Esophagus squamous epithelium (tissue), 5 donors: ENCODE results near the gene FHIT. TPM values are rescaled to one million over a fixed set of nuclear protein-coding genes. Genes with fewer than 3 reads are reported as not detected.

Source experiments
- DNase-seq: peaks from one replicate; lab custom pipeline; 2025; lab: John Stamatoyannopoulos, UW
- H3K27ac ChIP-seq, 4 donors: fragments of 200-600 bp; sonication (generic); one replicate each; pipeline ENCODE4 v1.5.1; 2016 to 2019; ENCODE audit warnings: mild to moderate bottlenecking in 1 of 4
- H3K27me3 ChIP-seq, 4 donors: fragments of 200-600 bp; sonication (generic); 1 replicate in 3 of 4; 2 replicates in 1 of 4; pipeline versions ENCODE4 v1.5.1 to v1.6.0; 2017 to 2021; ENCODE audit warnings: antibody characterized with exemption in 1 of 4
- H3K36me3 ChIP-seq, 3 donors: fragments of 200-600 bp; sonication (generic); one replicate each; pipeline ENCODE4 v1.5.1; 2016 to 2019
- H3K4me1 ChIP-seq, 3 donors: fragments of 200-600 bp; sonication (generic); one replicate each; pipeline ENCODE4 v1.5.1; 2017 to 2019
- H3K4me3 ChIP-seq, 4 donors: fragments of 200-600 bp; sonication (generic); 1 replicate in 3 of 4; 2 replicates in 1 of 4; pipeline ENCODE4 v1.5.1; 2016 to 2019; ENCODE audit warnings: mild to moderate bottlenecking in 2 of 4, moderate library complexity in 1 of 4
- H3K9me3 ChIP-seq, 3 donors: fragments of 200-600 bp; sonication (generic); one replicate each; pipeline ENCODE4 v1.5.1; 2016 to 2019
- CTCF ChIP-seq, 6 experiments: fragments of 450-650 bp in 4 of 6; fragments of 200-600 bp in 2 of 6; sonication (generic) in 2 of 6; IDR thresholded peaks; one replicate each; pipeline ENCODE4 v1.5.1; 2016 to 2019; ENCODE audit warnings: antibody characterized with exemption in 6 of 6, mild to moderate bottlenecking in 4 of 6, moderate library complexity in 4 of 6
- POLR2A ChIP-seq, 4 donors: fragments of 450-650 bp; IDR thresholded peaks; one replicate each; pipeline ENCODE4 v1.6.1; 2017; ENCODE audit warnings: antibody characterized with exemption in 4 of 4, mild to moderate bottlenecking in 4 of 4, moderate library complexity in 3 of 4
- WGBS, 2 donors: methylation state at CpG; one replicate each; pipeline ENCODE4 v1.1.5; 2018; 5-methylcytosine and 5-hydroxymethylcytosine counted together
- intact Hi-C: fragments of 100-400 bp; cut with DNase I; formaldehyde crosslinking; loops from one replicate; pipeline ENCODE4 v1.15.0; 2022
- total RNA-seq, 4 donors: library from RNA; depleted of rRNA; stranded (reverse); fragments of >200 nt; gene quantifications; one replicate each; pipeline ENCODE4 v1.1.0, GENCODE V29; 2016
- donor health status: DM: yes; HTN: yes; CAD: no.

Gene FHIT
- total RNA-seq, 4 donors from 2014 or later = 0.64 to 5.7 (median 3.1) TPM

- H3K4me1 ChIP-seq = no peaks in the 10 kb centered on the region
- no peak overlapping the region for H3K4me3 ChIP-seq
- no peaks in the 10 kb centered on the region for H3K9me3 ChIP-seq
- no peak for DNase-seq
- no peaks in the 10 kb centered on the region for H3K27me3 ChIP-seq
- 50 to 62% methylated on average over 5 of the region's 5 CpGs for WGBS, 2 donors
- H3K36me3 ChIP-seq = no peaks in the 10 kb centered on the region
- intact Hi-C loops = no loop called here
- H3K27ac ChIP-seq = no peak overlapping the region
- TF ChIP-seq POLR2A (IDR thresholded peaks at IDR 0.05) (no peak), CTCF (IDR thresholded peaks at IDR 0.05) (no peak)
These were observed 297.9 kb downstream of the FHIT start for GRCh38 chr3:60953351-60953750.

GRCh38 chr3:60952055-60952454, 299.2 kb downstream of the FHIT start:
- no peak overlapping the region for H3K4me3 ChIP-seq
- DNase-seq = no peak
- TF ChIP-seq CTCF (IDR thresholded peaks at IDR 0.05) (no peak), POLR2A (IDR thresholded peaks at IDR 0.05) (no peak)
- H3K27ac ChIP-seq = no peak overlapping the region
- H3K9me3 ChIP-seq = no peaks in the 10 kb centered on the region
- H3K27me3 ChIP-seq = no peaks in the 10 kb centered on the region
- intact Hi-C loops = no loop called here
- no peaks in the 10 kb centered on the region for H3K36me3 ChIP-seq
- no peaks in the 10 kb centered on the region for H3K4me1 ChIP-seq
- WGBS, 2 donors = 72 to 74% methylated on average over 6 of the region's 6 CpGs

GRCh38 chr3:60949146-60949545, 302.1 kb downstream of the FHIT start:
- Histone ChIP-seq H3K27me3 (no peaks in the 10 kb centered on the region), H3K4me1 (no peaks in the 10 kb centered on the region), H3K9me3 (no peaks in the 10 kb centered on the region), H3K4me3 (no peak overlapping the region), H3K27ac (no peak overlapping the region), H3K36me3 (no peaks in the 10 kb centered on the region)
- no peak for DNase-seq
- WGBS, 2 donors = 77% methylated on average over 3 of the region's 3 CpGs
- intact Hi-C loops = no loop called here
- TF ChIP-seq CTCF (IDR thresholded peaks at IDR 0.05) = no peak
- no peak for TF ChIP-seq POLR2A (IDR thresholded peaks at IDR 0.05)

- H3K27ac ChIP-seq = no peak overlapping the region
- no peak for DNase-seq
- intact Hi-C loops = no loop called here
- H3K36me3 ChIP-seq = no peaks in the 10 kb centered on the region
- H3K4me3 ChIP-seq = no peak overlapping the region
- H3K9me3 ChIP-seq = no peaks in the 10 kb centered on the region
- H3K27me3 ChIP-seq = no peaks in the 10 kb centered on the region
- H3K4me1 ChIP-seq = no peaks in the 10 kb centered on the region
- TF ChIP-seq CTCF (IDR thresholded peaks at IDR 0.05) (peak in 2 of 6 experiments; percentile 8 to 34), POLR2A (IDR thresholded peaks at IDR 0.05) (no peak)
These were observed 302.8 kb downstream of the FHIT start for GRCh38 chr3:60948488-60948887.

GRCh38 chr3:60935709-60936108, 315.5 kb downstream of the FHIT start:
- no peak for DNase-seq
- 50 to 53% methylated on average over 3 of the region's 3 CpGs for WGBS, 2 donors
- Histone ChIP-seq H3K4me3 (no peak overlapping the region), H3K36me3 (no peaks in the 10 kb centered on the region), H3K9me3 (no peaks in the 10 kb centered on the region), H3K27ac (no peak overlapping the region), H3K27me3 (no peaks in the 10 kb centered on the region), H3K4me1 (no peaks in the 10 kb centered on the region)
- intact Hi-C loops = no loop called here
- TF ChIP-seq POLR2A (IDR thresholded peaks at IDR 0.05) (no peak), CTCF (IDR thresholded peaks at IDR 0.05) (no peak)
